Cardiac muscle cell (in vitro differentiated cells and primary cell): ENCODE data around the gene PJVK. TPM values are rescaled to one million over a fixed set of nuclear protein-coding genes. Genes with fewer than 3 reads are reported as not detected.

ENCODE experiments used
- DNase-seq, 2 donors: peaks; one replicate each; pipeline versions ENCODE4 v3.0.0 to v3.0.0-alpha.2; 2010 to 2017; ENCODE audit warnings: low read depth in 1 of 2, low spot score in 1 of 2
- H3K27ac ChIP-seq: fragments of 200-600 bp; sonication (generic); 2 replicates; pipeline ENCODE4 v1.5.1; 2016
- H3K27me3 ChIP-seq: fragments of 200-600 bp; sonication (generic); 2 replicates; pipeline ENCODE4 v1.6.0; 2016; ENCODE audit warnings: control low read depth
- H3K36me3 ChIP-seq: fragments of 200-600 bp; sonication (generic); 2 replicates; pipeline ENCODE4 v1.5.1; 2016; ENCODE audit warnings: control low read depth
- H3K4me1 ChIP-seq: fragments of 200-600 bp; sonication (generic); 2 replicates; pipeline ENCODE4 v1.8.1; 2017; ENCODE audit warnings: low read depth, mild to moderate bottlenecking, mixed run types
- H3K4me3 ChIP-seq: fragments of 200-600 bp; sonication (generic); 2 replicates; pipeline ENCODE4 v1.5.1; 2016; ENCODE audit warnings: mild to moderate bottlenecking
- H3K9me3 ChIP-seq: fragments of 200-600 bp; sonication (generic); 2 replicates; pipeline ENCODE4 v1.5.1; 2017; ENCODE audit warnings: low read depth, mild to moderate bottlenecking, control low read depth
- polyA plus RNA-seq: library from polyadenylated mRNA; unstranded; fragments of >200 nt; fragmentation: Nextera tagmentation; extraction: Ambion mirVana; gene quantifications from 2 replicates; pipeline ENCODE4 v1.2.1, GENCODE V29; 2016
- total RNA-seq: library from RNA; depleted of rRNA; stranded (reverse); fragments of >200 nt; gene quantifications from 2 replicates; pipeline ENCODE4 v1.2.3, GENCODE V29; 2016
- TF ChIP-seq, protein P1 (sequence below): IDR thresholded peaks from 2 replicates; pipeline ENCODE4 v1.5.1; 2012; ENCODE audit warnings: low read depth, mild to moderate bottlenecking, low read length

Gene PJVK
- total and polyA plus RNA-seq, 2 experiments from 2014 or later, result 6.9 to 13.3 TPM

DNA sequence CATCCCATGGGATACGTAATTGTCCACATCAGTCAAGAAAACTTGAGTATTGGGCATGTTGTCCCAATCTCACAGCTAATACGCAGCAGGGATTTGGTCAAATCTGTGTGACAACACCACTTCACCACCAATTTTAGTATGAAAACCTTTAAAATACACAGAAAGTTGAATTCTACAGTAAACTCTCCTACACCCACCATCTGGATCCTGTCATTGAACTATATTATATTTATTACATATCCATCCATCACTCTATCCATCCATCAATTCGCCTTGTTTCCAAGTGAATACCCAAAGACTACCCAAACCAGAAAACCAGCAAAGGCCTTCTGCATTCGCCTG, 28.1 kb downstream of the PJVK start:
- no peaks in the 10 kb centered on the region for H3K36me3 ChIP-seq
- no peak overlapping the region for H3K27ac ChIP-seq
- DNase-seq, result no peak
- H3K4me3 ChIP-seq, result no peak overlapping the region
- no peaks in the 10 kb centered on the region for H3K27me3 ChIP-seq
- H3K4me1 ChIP-seq, result peaks cover 13% of the 10 kb centered on the region
- H3K9me3 ChIP-seq, result no peaks in the 10 kb centered on the region
- TF ChIP-seq, protein P1, sequence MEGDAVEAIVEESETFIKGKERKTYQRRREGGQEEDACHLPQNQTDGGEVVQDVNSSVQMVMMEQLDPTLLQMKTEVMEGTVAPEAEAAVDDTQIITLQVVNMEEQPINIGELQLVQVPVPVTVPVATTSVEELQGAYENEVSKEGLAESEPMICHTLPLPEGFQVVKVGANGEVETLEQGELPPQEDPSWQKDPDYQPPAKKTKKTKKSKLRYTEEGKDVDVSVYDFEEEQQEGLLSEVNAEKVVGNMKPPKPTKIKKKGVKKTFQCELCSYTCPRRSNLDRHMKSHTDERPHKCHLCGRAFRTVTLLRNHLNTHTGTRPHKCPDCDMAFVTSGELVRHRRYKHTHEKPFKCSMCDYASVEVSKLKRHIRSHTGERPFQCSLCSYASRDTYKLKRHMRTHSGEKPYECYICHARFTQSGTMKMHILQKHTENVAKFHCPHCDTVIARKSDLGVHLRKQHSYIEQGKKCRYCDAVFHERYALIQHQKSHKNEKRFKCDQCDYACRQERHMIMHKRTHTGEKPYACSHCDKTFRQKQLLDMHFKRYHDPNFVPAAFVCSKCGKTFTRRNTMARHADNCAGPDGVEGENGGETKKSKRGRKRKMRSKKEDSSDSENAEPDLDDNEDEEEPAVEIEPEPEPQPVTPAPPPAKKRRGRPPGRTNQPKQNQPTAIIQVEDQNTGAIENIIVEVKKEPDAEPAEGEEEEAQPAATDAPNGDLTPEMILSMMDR, result no peak

DNA sequence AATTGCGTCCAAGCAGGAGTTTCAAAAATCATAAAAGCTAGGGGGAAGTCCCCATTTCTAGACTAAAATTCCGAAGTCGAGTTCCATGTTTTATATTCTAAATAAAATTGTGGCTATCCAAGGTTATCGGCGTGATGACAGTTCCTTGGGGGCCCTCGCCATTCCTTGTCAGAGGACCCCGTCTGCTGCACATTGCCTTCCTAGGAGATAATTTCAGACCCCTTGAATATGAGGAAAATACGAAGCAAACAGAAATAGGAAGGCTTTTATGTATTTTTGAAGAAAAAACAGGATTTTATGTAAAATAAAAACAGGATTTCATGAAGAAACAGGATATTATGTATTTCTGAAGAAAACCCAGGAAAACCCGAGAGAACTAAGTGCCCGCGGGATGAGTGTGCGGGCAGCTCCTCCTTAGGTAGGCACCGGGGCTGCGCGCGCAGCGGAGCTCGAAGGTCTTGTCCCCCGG, 28.6 kb downstream of the PJVK start:
- TF ChIP-seq, protein P1, result no peak
- Histone ChIP-seq H3K27ac (peak overlapping the region; percentile 81), H3K9me3 (no peaks in the 10 kb centered on the region), H3K27me3 (no peaks in the 10 kb centered on the region), H3K4me1 (peaks cover 13% of the 10 kb centered on the region), H3K36me3 (no peaks in the 10 kb centered on the region), H3K4me3 (peak overlapping the region; percentile 84)
- no peak for DNase-seq

DNA sequence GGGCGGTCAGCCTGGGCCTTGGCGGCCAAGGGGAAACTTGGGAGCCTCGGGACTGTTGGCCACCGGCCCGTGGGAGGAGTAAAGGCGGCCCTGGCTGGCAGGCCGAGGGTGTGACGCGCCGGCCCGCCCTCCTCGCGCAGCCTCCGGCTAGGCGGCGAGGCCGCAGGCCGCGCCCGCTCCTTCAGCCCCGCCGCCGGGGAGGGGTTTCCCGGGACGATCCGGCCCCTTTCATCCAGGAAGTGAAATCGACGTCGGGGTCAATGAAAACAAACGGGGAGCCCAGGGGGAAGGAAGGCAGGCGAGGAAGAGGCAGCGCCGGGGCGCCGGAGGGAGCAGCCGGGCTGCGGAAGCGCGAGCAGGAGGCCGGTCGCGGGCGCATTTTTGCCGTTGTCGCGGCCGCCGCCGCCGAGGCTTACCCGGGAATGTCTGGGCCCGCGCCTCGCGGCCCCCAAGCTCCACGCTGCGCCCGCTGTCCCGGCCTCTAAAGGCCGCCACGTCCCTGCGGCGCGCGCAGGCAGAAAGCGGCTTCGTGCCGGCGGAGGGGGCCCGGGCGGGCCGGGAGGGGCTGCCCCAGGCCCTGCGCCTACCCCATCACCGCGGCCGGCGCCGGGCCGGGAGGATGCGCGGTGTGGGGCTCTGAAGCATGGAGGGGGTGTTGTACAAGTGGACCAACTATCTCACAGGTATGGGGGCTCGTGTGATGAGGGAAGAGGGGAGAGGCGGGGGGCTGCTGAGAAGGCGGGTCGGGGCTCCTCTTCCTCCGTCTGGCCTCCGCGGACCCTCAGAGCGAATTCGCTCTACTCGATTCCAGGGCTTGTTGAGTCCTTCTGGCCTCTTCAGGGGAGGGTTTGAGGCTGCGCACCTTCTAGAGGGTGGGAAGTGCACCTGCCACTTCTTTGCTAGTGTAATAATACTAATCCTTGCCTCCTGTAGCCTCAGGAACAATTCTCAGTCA, 29.3 kb downstream of the PJVK start, which contains the start of gene PLEKHA3:
Gene PLEKHA3 (plus strand): TSS at position 231 of the 955 bp plus-strand sequence. CDS start 413 bp downstream, at position 644.
- Histone ChIP-seq H3K27me3 (no peaks in the 10 kb centered on the region), H3K9me3 (no peaks in the 10 kb centered on the region), H3K36me3 (no peaks in the 10 kb centered on the region), H3K4me1 (peaks cover 13% of the 10 kb centered on the region), H3K4me3 (peak within 1 kb of the TSS; percentile 84), H3K27ac (peak within 1 kb of the TSS; percentile 81)
- TF ChIP-seq, protein P1, result no peak
- peak; percentile 97 to 99 for DNase-seq

DNA sequence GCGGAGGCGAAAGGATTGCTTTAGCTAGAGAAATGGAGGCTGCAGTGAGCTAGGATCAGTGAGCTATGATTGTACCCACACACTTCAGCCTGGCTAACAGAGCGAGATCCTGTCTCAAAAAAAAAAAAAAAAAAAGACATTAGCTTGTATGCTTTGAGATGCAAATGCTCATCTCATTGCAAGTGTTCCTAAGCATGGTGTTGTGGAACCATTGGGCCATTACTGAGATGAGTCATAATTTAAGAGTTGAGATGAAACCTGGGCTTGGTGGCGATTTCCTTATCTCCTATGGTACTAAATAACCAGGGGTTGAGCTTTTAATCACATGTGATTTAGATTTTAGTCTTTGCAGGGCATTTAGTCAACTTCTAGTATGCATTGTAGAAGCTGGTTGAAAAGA, 31.3 kb downstream of the PJVK start:
- Histone ChIP-seq H3K4me3 (no peak overlapping the region), H3K27ac (no peak overlapping the region), H3K9me3 (no peaks in the 10 kb centered on the region), H3K27me3 (no peaks in the 10 kb centered on the region), H3K4me1 (peaks cover 10% of the 10 kb centered on the region), H3K36me3 (no peaks in the 10 kb centered on the region)
- no peak for DNase-seq
- TF ChIP-seq, protein P1, result no peak

DNA sequence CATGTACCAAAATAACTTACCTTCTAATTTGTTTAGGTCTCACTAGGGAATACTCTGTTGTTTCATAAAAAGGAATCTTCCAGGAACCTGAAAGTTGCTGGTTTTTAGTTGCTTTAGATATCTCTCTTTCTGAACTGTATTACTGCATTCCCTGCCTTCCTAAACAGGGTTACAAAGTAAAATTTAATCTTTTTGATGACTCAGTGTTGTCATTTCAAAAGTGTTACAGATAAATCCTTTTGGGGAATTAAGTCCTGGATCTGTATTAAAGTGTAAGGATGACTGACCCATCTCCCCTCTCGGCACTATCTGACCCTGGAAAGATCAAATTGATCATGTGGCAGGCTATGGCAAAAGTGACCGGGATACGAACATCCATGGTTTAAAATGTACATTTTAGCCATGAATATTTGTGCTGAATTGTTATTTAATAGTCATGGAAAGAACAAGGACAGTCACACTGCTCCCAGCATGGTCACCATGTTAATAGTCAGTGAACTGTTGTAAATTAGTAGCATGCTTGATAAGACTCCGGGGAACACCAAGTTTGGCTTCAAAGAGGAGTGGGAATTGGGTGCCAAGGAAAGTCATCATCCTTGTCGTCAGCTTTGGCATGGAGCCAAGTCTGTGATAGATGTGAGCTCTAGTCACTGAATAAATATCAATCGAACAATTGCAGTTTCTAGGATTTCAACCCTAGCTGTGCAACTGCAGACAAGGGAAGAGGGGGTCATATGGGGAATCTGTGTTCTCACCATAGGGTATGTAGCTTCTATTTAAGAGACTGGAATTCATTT, 33.3 kb downstream of the PJVK start:
- H3K27ac ChIP-seq, result no peak overlapping the region
- TF ChIP-seq, protein P1, result no peak
- peak in 1 of 2 donors; percentile 27 for DNase-seq
- H3K4me1 ChIP-seq, result peaks cover 6% of the 10 kb centered on the region
- H3K36me3 ChIP-seq, result no peaks in the 10 kb centered on the region
- no peak overlapping the region for H3K4me3 ChIP-seq
- no peaks in the 10 kb centered on the region for H3K27me3 ChIP-seq
- no peaks in the 10 kb centered on the region for H3K9me3 ChIP-seq
